HepG2 (cell line): ENCODE data around the gene NCKIPSD. TPM values are rescaled to one million over a fixed set of nuclear protein-coding genes. Genes with fewer than 3 reads are reported as not detected.

Source experiments
- ATAC-seq: fragments of 200-7000 bp; cut with Tn5 transposase; 3 replicates; pipeline ENCODE4 v1.9.1; 2020; ENCODE audit warnings: mild to moderate bottlenecking, moderate library complexity
- BruUV-seq: library from RNA; stranded (reverse); fragments of 400-500 nt; replicated peaks from 2 replicates; lab custom pipeline; 2021; lab: Mats Ljungman, UMichigan
- CTCF ChIA-PET: fragments of 300-600 bp; formaldehyde crosslinking; extraction: SDS; loops from one replicate; lab custom pipeline; 2021; ENCODE audit warnings: low total read pairs, inconsistent platforms, low intra/inter-chr PET ratio; lab: Yijun Ruan, JAX
- POLR2A ChIA-PET: fragments of 350-600 bp; sonication (Branson Sonifier 250); formaldehyde crosslinking; loops from one replicate; lab custom pipeline; 2020; ENCODE audit warnings: antibody characterized with exemption, inconsistent platforms; lab: Yijun Ruan, JAX
- DNase-seq: peaks from one replicate; pipeline ENCODE4 v3.0.0-alpha.2; 2015; ENCODE audit warnings: low spot score
- FAIRE-seq: peaks from 3 replicates; lab custom pipeline; 2011; peaks lifted over from hg19 to GRCh38; lab: Jason Lieb, UNC
- H2AFZ ChIP-seq: one replicate; pipeline ENCODE4 v1.6.1; 2011; ENCODE audit warnings: low read length, inconsistent platforms
- H3K27ac ChIP-seq: fragments of 300-600 bp; 3 replicates; pipeline ENCODE4 v1.8.0; 2011; ENCODE audit warnings: mixed run types, mild to moderate bottlenecking, mixed read lengths, low read length, inconsistent platforms; ENCODE audit not compliant: insufficient read depth; ENCODE audit errors: extremely low read length
- H3K27me3 ChIP-seq, 2 experiments: fragments of 200-600 bp in 1 of 2; 2 replicates in 1 of 2; 3 replicates in 1 of 2; pipeline versions ENCODE4 v1.6.0 to v1.8.0; 2011; ENCODE audit warnings: low read length in 2 of 2, mild to moderate bottlenecking in 2 of 2, moderate library complexity in 2 of 2, inconsistent platforms in 1 of 2; ENCODE audit not compliant: insufficient read depth in 2 of 2, control insufficient read depth in 1 of 2
- H3K36me3 ChIP-seq, 2 experiments: fragments of 200-600 bp in 1 of 2; replicated peaks in 1 of 2; 2 replicates in 1 of 2; 3 replicates in 1 of 2; pipeline versions ENCODE4 v1.5.1 to v1.8.0; 2011; ENCODE audit warnings: low read length in 2 of 2, inconsistent platforms in 1 of 2; ENCODE audit not compliant: insufficient read depth in 2 of 2, control insufficient read depth in 1 of 2
- H3K4me1 ChIP-seq: 2 replicates; pipeline ENCODE4 v1.5.1; 2012; ENCODE audit warnings: low read length, inconsistent platforms; ENCODE audit not compliant: insufficient read depth
- H3K4me2 ChIP-seq: 2 replicates; pipeline ENCODE4 v1.6.0; 2011; ENCODE audit warnings: low read depth, low read length, inconsistent platforms
- H3K4me3 ChIP-seq, 3 experiments: fragments of 200-600 bp in 1 of 3; sonication (generic), shearing (Covaris generic) in 1 of 3; replicated peaks in 1 of 3; 2 replicates each; pipeline ENCODE4 v1.5.1; 2011 to 2016; ENCODE audit warnings: low read length in 3 of 3, inconsistent platforms in 2 of 3, low read depth in 2 of 3, mild to moderate bottlenecking in 2 of 3, control low read depth in 1 of 3, mixed read lengths in 1 of 3; ENCODE audit not compliant: insufficient read depth in 1 of 3
- H3K79me2 ChIP-seq: one replicate; pipeline ENCODE4 v1.6.1; 2011; ENCODE audit warnings: low read length, inconsistent platforms; ENCODE audit not compliant: insufficient read depth
- H3K9ac ChIP-seq: 2 replicates; pipeline ENCODE4 v1.6.0; 2011; ENCODE audit warnings: mild to moderate bottlenecking, low read depth, low read length, inconsistent platforms; ENCODE audit not compliant: insufficient read depth
- H3K9me3 ChIP-seq: 2 replicates; pipeline ENCODE4 v1.5.1; 2012; ENCODE audit warnings: mild to moderate bottlenecking, low read length
- H4K20me1 ChIP-seq: 2 replicates; pipeline ENCODE4 v1.6.0; 2011; ENCODE audit warnings: inconsistent platforms, mild to moderate bottlenecking, low read length, moderate library complexity; ENCODE audit not compliant: insufficient read depth
- ARID2 ChIP-seq: sonication (generic); formaldehyde crosslinking; IDR thresholded peaks from 2 replicates; pipeline ENCODE4 v1.8.1; 2022; ENCODE audit warnings: mild to moderate bottlenecking, missing genetic modification reagents, borderline replicate concordance
- HNRNPLL ChIP-seq: fragments of 200-400 bp; formaldehyde crosslinking; IDR thresholded peaks from 2 replicates; pipeline ENCODE4 v1.6.1; 2017; ENCODE audit warnings: mild to moderate bottlenecking, low read depth, low read length; ENCODE audit not compliant: poor library complexity, severe bottlenecking
- HOXA7 ChIP-seq: sonication (generic); formaldehyde crosslinking; IDR thresholded peaks from 2 replicates; pipeline ENCODE4 v1.8.1; 2022; ENCODE audit warnings: mild to moderate bottlenecking, missing genetic modification reagents, moderate library complexity
- IRF2 ChIP-seq: IDR thresholded peaks from 2 replicates; pipeline ENCODE4 v1.6.1; 2018; ENCODE audit warnings: missing genetic modification reagents, missing compliant biosample characterization
- MEIS2 ChIP-seq: sonication (generic); formaldehyde crosslinking; IDR thresholded peaks from 2 replicates; pipeline ENCODE4 v1.9.0; 2021; ENCODE audit warnings: mild to moderate bottlenecking, missing genetic modification reagents
- NR1H2 ChIP-seq: sonication (generic); formaldehyde crosslinking; IDR thresholded peaks from 2 replicates; pipeline ENCODE4 v1.8.1; 2022; ENCODE audit warnings: low read depth, missing genetic modification reagents, borderline replicate concordance
- PHF5A ChIP-seq: IDR thresholded peaks from one replicate; pipeline ENCODE4 v1.6.1; 2018; ENCODE audit warnings: low read depth, missing genetic modification reagents; ENCODE audit not compliant: unreplicated experiment
- RXRA ChIP-seq: sonication (generic); formaldehyde crosslinking; IDR thresholded peaks from 2 replicates; pipeline ENCODE4 v1.5.1; 2020; ENCODE audit warnings: missing genetic modification reagents
- SP4 ChIP-seq: sonication (generic); formaldehyde crosslinking; IDR thresholded peaks from 2 replicates; pipeline ENCODE4 v1.8.1; 2023; ENCODE audit warnings: mild to moderate bottlenecking, missing genetic modification reagents
- ZNF547 ChIP-seq: sonication (generic); formaldehyde crosslinking; IDR thresholded peaks from 2 replicates; pipeline ENCODE4 v1.5.1; 2020; ENCODE audit warnings: mild to moderate bottlenecking, missing genetic modification reagents
- ZNF720 ChIP-seq: sonication (generic); formaldehyde crosslinking; IDR thresholded peaks from 2 replicates; pipeline ENCODE4 v1.4.0; 2020; ENCODE audit warnings: missing genetic modification reagents
- ZNF776 ChIP-seq: sonication (generic); formaldehyde crosslinking; IDR thresholded peaks from 2 replicates; pipeline ENCODE4 v1.4.0; 2020; ENCODE audit warnings: mild to moderate bottlenecking, missing genetic modification reagents
- in situ Hi-C: cut with HindIII; loops from 2 replicates; pipeline ENCODE4 v1.10.0; 2017; ENCODE audit warnings: low pct_unique_long_range_greater_than_20kb; ENCODE audit not compliant: extremely low pct_ligation_motif_present
- intact Hi-C: fragments of 100-400 bp; cut with micrococcal nuclease; formaldehyde crosslinking; loops from one replicate; pipeline ENCODE4 v1.10.0; 2022; ENCODE audit not compliant: unreplicated experiment
- polyA plus RNA-seq, 8 experiments: library from polyadenylated mRNA; depleted of rRNA in 3 of 8; stranded (reverse) in 7 of 8; unstranded in 1 of 8; fragments of >200 nt; fragmentation: Illumina TruSeq in 4 of 8; extraction: Trizol in 4 of 8; gene quantifications; 2 replicates each; pipeline versions ENCODE4 v1.2.1 to v1.2.3, GENCODE V29; 2011 to 2016; ENCODE audit warnings: low read depth in 4 of 8, missing spikeins in 1 of 8, mixed read lengths in 1 of 8; ENCODE audit not compliant: insufficient read depth in 1 of 8
- total RNA-seq, 5 experiments: library from RNA; depleted of rRNA; stranded (reverse); fragments of >200 nt; fragmentation: Illumina TruSeq; extraction: Trizol; gene quantifications; 2 replicates each; pipeline ENCODE4 v1.2.3, GENCODE V29; 2016; ENCODE audit warnings: low read depth in 1 of 5
- TF ChIP-seq, protein P1 (sequence below): IDR thresholded peaks from 2 replicates; pipeline ENCODE4 v1.6.1; 2016; ENCODE audit warnings: low read depth, borderline replicate concordance
- TF ChIP-seq, protein P2 (sequence below): sonication (generic); formaldehyde crosslinking; IDR thresholded peaks from 2 replicates; pipeline ENCODE4 v1.5.0; 2020; ENCODE audit warnings: mild to moderate bottlenecking, missing genetic modification reagents

The NCKIPSD gene
- total and polyA plus RNA-seq, 2 of the 13 experiments (the other 11 are each of a cell fraction or from before 2014, with no cell fraction given) = 13.5 to 35.2 TPM

DNA sequence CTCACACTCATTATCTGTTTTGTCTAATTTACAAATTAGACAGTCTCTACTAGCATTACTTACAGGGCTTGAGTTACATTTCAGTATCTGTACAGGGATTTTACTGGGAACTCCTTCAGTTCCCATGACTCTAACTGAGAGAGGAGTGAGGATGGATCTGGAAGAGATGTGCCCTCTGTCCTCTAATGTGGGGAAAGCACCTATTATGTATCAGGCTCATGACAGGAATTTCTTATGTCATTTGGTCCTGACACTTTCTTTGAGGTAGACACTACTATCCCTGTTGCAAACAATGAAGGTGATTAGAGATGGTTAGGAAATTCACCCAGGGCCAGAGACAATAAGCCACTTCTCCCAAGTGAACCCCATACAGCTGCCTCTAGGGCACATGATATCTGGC is 10.9 kb upstream of the NCKIPSD start:
- intact Hi-C loops = no loop called here
- Histone ChIP-seq H3K36me3 (peaks cover 30 to 63% of the 10 kb centered on the region in 2 experiments), H4K20me1 (peaks cover 52% of the 10 kb centered on the region), H3K4me1 (peaks cover 12% of the 10 kb centered on the region), H3K9me3 (no peaks in the 10 kb centered on the region), H3K27ac (no peak overlapping the region), H2AFZ (no peak overlapping the region), H3K79me2 (peaks cover 48% of the 10 kb centered on the region), H3K4me3 (no peak overlapping the region), H3K9ac (no peak overlapping the region), H3K27me3 (no peaks in the 10 kb centered on the region), H3K4me2 (no peak overlapping the region)
- POLR2A ChIA-PET = interaction anchor here (0.9 to 2.0 kb wide), 2 partner anchors 43 to 151 kb away, joined by 3 to 7 read pairs; partner anchors contain the start of gene PRKAR2A
- BruUV-seq = no TSS peak
- no peak for DNase-seq
- ATAC-seq = peak; percentile 31; the same call in 2 of the 3 replicates
- TF ChIP-seq SP4 (CRISPR knock-in tag) (no peak), HOXA7 (CRISPR knock-in tag) (no peak), ZNF547 (CRISPR knock-in tag) (no peak), ARID2 (CRISPR knock-in tag) (no peak), HNRNPLL (no peak), RXRA (CRISPR knock-in tag) (no peak), ZNF720 (CRISPR knock-in tag) (no peak), PHF5A (no peak), IRF2 (no peak), MEIS2 (CRISPR knock-in tag) (no peak), NR1H2 (CRISPR knock-in tag) (no peak), ZNF776 (CRISPR knock-in tag) (no peak)
- TF ChIP-seq, protein P1, sequence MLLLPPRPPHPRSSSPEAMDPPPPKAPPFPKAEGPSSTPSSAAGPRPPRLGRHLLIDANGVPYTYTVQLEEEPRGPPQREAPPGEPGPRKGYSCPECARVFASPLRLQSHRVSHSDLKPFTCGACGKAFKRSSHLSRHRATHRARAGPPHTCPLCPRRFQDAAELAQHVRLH = no peak
- TF ChIP-seq, protein P2, sequence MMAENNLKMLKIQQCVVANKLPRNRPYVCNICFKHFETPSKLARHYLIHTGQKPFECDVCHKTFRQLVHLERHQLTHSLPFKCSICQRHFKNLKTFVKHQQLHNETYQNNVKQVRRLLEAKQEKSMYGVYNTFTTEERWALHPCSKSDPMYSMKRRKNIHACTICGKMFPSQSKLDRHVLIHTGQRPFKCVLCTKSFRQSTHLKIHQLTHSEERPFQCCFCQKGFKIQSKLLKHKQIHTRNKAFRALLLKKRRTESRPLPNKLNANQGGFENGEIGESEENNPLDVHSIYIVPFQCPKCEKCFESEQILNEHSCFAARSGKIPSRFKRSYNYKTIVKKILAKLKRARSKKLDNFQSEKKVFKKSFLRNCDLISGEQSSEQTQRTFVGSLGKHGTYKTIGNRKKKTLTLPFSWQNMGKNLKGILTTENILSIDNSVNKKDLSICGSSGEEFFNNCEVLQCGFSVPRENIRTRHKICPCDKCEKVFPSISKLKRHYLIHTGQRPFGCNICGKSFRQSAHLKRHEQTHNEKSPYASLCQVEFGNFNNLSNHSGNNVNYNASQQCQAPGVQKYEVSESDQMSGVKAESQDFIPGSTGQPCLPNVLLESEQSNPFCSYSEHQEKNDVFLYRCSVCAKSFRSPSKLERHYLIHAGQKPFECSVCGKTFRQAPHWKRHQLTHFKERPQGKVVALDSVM (CRISPR knock-in tag) = no peak
- no peak for FAIRE-seq
- CTCF ChIA-PET = no interaction called here
- in situ Hi-C loops = no loop called here
